HFFc6 (cell line): ENCODE measurements around the gene TRIM8. TPM values are rescaled to one million over a fixed set of nuclear protein-coding genes. Genes with fewer than 3 reads are reported as not detected.

Experiments used
- DNase-seq: peaks from one replicate; pipeline ENCODE4 v3.0.0-alpha.2; 2018
- H3K27ac Mint-ChIP-seq: 2 replicates; pipeline ENCODE4 v1.8.0; 2020; ENCODE audit warnings: mild to moderate bottlenecking, mixed read lengths
- H3K27me3 Mint-ChIP-seq: 2 replicates; pipeline ENCODE4 v1.8.0; 2021; ENCODE audit warnings: mild to moderate bottlenecking, moderate library complexity, mixed read lengths; ENCODE audit not compliant: insufficient read depth
- H3K36me3 Mint-ChIP-seq: 2 replicates; pipeline ENCODE4 v1.8.0; 2021; ENCODE audit warnings: low read depth, mixed read lengths
- H3K4me1 Mint-ChIP-seq: 2 replicates; pipeline ENCODE4 v1.8.0; 2020; ENCODE audit warnings: low read depth, mixed read lengths
- H3K4me3 Mint-ChIP-seq: 2 replicates; pipeline ENCODE4 v1.8.0; 2020; ENCODE audit warnings: mild to moderate bottlenecking, moderate library complexity, mixed read lengths
- H3K9me3 Mint-ChIP-seq: 2 replicates; pipeline ENCODE4 v1.8.0; 2020; ENCODE audit warnings: mild to moderate bottlenecking, mixed read lengths
- CTCF ChIP-seq: fragments of 200-600 bp; sonication (generic); IDR thresholded peaks from 2 replicates; pipeline ENCODE4 v1.5.0; 2021; ENCODE audit warnings: antibody characterized with exemption, mild to moderate bottlenecking
- total RNA-seq, 6 experiments: library from RNA; stranded (reverse); fragmentation: NEBNext Ultra II Directional; extraction: Animal tissue kit (Norgen Biotek cat#: 25700); gene quantifications; 2 replicates in 1 of 6; 3 replicates in 5 of 6; pipeline ENCODE4 v1.2.3, GENCODE V29; 2021

TRIM8 gene
- total RNA-seq, 6 experiments from 2014 or later, result 123 to 148 (median 135) TPM

- Mint-ChIP-seq H3K27ac (no peak overlapping the region), H3K4me3 (peak overlapping the region; percentile 20; the same call in 1 of the 2 replicates), H3K9me3 (no peaks in the 10 kb centered on the region), H3K36me3 (peaks cover 35% of the 10 kb centered on the region), H3K4me1 (peaks cover 59% of the 10 kb centered on the region), H3K27me3 (peaks cover 5% of the 10 kb centered on the region)
- no peak for TF ChIP-seq CTCF
- no peak for DNase-seq
Observed at GRCh38 chr10:102649797-102650654, 5.7 kb downstream of the TRIM8 start.

DNA sequence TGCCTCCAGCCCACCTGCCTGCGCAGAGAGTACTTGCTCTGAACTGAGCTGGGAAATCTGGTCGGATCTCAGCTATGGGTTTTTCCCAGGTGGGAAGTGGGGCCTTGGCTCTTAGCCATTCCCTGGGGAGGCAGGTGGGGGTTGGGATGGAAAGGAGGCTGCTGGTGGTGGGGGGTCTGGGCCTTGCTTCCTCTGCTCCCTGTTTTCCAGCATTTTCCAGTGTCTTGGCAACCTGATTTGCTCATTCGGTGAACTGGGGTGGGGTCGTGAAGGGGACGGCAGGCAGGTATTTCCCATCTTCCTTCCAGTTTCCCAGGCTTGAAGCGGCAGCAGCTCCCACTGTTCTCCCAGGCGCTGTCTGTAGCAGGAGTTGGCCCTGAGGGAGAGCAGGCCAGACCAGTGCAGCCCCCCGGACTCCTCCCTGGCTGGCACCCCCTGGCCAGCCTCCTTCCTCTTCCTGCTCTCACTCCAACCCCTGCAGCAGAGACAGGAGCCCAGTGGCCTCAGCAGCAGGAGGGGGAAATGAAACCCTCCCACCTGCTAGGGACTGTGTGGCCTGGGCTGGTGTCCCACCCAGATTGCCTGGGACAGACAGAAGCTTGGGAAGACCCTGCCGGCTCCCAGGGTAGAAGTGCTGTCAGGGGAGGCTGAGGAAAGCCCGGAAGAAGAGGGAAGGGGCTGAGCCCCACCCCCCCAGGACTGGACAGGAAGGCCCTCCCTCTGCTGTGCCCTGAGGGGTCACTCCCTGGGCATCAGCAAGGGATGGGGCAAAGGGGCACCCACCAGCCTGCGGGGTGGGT is 6.6 kb downstream of the TRIM8 start:
- Mint-ChIP-seq H3K4me1 (peaks cover 59% of the 10 kb centered on the region), H3K9me3 (no peaks in the 10 kb centered on the region), H3K4me3 (no peak overlapping the region), H3K27ac (no peak overlapping the region), H3K27me3 (peaks cover 3% of the 10 kb centered on the region), H3K36me3 (peaks cover 28% of the 10 kb centered on the region)
- TF ChIP-seq CTCF, result no peak
- DNase-seq, result no peak

DNA sequence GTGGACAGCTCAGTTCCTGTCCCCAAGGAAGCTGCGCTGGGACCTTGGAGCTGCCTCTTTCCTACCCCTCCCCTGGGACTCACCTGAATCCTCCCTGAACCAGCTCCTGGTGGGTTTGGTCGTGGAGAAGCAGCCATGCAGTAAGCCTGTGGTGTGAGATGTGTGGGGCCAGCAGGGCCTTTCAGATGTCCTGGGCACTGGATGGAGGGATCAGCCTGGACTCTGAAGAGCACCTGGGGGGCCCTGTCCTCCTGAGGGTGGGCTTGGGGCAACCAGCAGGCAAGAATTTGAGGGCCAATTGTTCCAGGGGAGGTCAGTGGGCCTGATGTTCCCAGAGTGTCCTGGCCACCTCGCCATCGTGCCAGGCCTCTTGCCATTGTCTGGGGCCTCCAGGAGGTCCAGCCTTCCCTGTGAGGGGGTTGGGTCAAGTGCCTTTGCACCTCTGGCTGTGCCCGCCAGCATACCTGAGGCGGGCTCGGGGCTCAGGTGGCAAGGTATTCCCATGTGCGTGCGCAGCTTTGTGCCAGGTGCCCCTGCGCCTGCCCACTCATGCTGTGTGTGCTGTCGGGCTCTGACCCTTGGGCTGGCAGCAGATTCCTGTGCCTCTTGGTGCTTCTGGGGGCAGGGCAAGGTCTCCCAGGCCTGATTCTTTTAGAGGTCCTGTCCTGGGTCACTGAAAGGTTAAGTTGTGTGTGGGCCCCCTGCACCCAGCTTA is 7.3 kb downstream of the TRIM8 start:
- Mint-ChIP-seq H3K4me3 (no peak overlapping the region), H3K27me3 (peaks cover 3% of the 10 kb centered on the region; the same call in 1 of the 2 replicates)

GRCh38 chr10:102652170-102652916 is 8.1 kb downstream of the TRIM8 start:
- Mint-ChIP-seq H3K36me3 (peaks cover 23% of the 10 kb centered on the region), H3K4me1 (peaks cover 45% of the 10 kb centered on the region), H3K4me3 (no peak overlapping the region), H3K9me3 (no peaks in the 10 kb centered on the region), H3K27ac (peak overlapping the region; percentile 21; the same call in 1 of the 2 replicates), H3K27me3 (peaks cover 3% of the 10 kb centered on the region; the same call in 1 of the 2 replicates)
- no peak for TF ChIP-seq CTCF
- no peak for DNase-seq

More for the DNA sequence above, 7.3 kb downstream of the TRIM8 start:
- Mint-ChIP-seq H3K4me1 (peaks cover 52% of the 10 kb centered on the region), H3K36me3 (peaks cover 23% of the 10 kb centered on the region; the same call in 1 of the 2 replicates), H3K27ac (no peak overlapping the region; the same call in 1 of the 2 replicates), H3K9me3 (no peaks in the 10 kb centered on the region)
- no peak for DNase-seq
- TF ChIP-seq CTCF, result no peak
